ENCODE measurements around the gene RHOT2.
A peak's percentile ranks its signal among the peaks of the same experiment; 100 is the strongest.
"Not testable (repeated sequence)": the region's sequence is repeated elsewhere in the genome, so short reads cannot be mapped to it uniquely, and the experiment has no call there.

The RHOT2 gene

GRCh38 chr16:681746-682427 is 14.0 kb downstream of the RHOT2 start:
- DNase-seq (ENCODE audit: low read depth) = no peak

DNA sequence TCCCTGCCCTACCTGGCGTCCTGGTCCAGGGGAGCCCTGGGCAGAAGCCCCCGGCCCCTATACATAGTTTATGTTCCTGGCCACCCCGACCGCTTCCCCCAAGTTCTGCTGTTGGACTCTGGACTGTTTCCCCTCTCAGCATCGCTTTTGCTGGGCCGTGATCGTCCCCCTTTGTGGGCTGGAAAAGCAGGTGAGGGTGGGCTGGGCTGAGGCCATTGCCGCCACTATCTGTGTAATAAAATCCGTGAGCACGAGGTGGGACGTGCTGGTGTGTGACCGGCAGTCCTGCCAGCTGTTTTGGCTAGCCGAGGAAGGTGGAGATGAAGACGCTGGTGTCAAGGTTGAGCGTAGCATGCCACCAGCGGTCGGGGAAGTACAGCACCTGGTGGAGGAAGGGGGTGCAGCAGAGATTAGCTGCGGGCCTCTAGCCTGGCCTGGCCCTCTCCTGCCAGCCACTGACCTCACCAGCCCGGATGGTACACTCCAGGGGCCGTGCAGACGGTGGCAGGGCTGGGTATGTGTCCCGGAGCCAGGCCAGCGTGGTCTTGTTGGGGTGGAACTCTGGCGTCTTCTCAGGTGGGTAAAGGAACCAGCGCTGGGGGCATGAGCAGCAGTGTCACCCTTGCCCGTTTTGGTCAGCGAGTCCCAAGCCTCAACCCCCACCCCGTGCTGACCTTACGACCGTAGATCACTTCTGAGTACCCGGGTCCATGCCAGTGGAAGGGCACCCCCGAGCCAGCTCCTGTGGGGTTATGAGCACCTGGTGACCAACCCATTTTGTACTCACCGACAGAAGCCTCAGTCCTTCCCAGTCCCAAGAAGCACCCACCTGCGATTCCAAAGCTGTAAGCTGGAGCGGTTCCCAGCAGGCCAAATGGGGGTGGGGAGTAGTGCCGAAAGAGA is 14.8 kb downstream of the RHOT2 start:
- DNase-seq (ENCODE audit: low read depth) = no peak

DNA sequence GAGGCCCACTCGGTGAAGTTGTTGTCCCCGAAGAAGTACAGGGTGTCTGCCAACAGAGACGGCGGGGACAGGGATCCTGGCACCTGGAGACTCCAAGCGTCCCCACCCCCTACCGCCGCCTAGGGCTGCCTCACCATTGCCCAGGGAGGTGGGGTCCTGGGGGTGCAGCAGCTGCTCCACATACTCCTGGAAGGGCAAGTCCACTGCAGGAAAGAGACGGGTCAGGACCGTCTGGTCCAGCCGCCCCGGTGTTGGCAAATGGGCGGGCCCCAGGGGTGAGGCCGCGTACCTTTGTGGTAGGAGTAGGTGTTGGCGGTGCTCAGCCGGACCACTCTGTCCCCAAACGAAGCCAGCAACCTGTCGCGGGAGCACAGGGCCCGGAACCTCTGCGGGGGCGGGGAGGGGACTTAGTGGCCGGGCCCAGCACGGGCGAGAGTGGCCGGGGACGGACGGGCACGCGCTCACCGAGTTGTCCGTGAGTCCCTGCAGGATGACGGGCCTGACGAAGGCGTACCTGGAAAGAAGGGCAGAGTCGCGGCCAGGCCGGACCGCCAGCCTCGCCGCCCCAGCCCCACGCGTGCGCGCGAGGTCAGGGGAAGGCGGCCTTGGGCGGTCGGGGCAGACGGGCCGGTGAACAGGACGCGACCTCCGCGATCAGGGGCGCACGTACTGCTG is 15.6 kb downstream of the RHOT2 start:
- no peak for DNase-seq (ENCODE audit: low read depth)

- DNase-seq (ENCODE audit: low read depth) = peak; percentile 96
These were observed 16.3 kb downstream of the RHOT2 start, which contains the start of gene JMJD8 for GRCh38 chr16:684071-684794. JMJD8 (minus strand) TSS chr16:684334; CDS start chr16:684319, 15 bp downstream.

GRCh38 chr16:684961-685696 is 17.2 kb downstream of the RHOT2 start:
- no peak for DNase-seq (ENCODE audit: low read depth)

DNA sequence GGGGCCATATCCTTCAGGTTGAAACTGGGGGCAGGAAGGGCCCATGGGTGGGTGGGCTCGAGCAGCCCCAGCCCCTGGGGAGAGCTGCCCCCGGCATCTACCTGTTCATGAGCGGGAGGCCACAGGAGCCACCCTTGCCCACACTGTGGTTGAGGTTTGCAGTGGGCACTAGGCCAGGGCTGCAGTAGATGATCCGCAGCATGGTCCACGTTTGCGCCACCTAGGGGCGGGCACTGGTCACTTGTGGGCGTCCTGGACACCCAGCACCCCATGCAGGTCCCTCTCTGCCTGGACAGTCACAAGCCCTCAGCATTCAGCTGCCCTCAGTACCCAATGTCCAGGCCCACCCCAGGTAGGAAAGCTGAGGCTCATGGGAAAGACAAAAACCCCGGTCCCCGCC is 18.0 kb downstream of the RHOT2 start:
- DNase-seq (ENCODE audit: low read depth) = no peak

- no peak for DNase-seq (ENCODE audit: low read depth)
These were observed 18.7 kb downstream of the RHOT2 start for GRCh38 chr16:686459-687260.

DNA sequence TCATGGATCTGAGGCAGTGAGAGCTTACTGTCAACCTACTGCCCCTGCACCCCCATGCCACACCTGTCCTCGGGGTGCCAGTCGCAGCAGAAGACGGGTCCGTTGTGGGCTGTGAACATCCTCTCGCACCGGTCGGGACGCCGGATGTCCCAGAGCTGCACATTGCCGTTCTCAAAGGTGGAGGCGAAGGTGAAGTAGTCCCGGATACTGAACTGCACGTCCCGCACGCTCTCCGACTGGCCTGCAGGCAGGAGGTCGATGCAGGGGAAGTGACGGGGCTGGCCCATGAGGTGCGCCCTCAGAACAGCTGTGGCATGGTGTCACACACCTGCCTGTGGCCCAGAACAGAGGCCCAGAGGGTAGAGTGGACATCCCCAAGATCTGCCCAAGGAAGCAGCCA is 19.6 kb downstream of the RHOT2 start:
- DNase-seq (ENCODE audit: low read depth) = no peak

GRCh38 chr16:689175-689897 is 21.4 kb downstream of the RHOT2 start:
- DNase-seq (ENCODE audit: low read depth) = no peak

GRCh38 chr16:691242-691641 is 23.3 kb downstream of the RHOT2 start:
- not testable (repeated sequence) for DNase-seq (ENCODE audit: low read depth)

DNA sequence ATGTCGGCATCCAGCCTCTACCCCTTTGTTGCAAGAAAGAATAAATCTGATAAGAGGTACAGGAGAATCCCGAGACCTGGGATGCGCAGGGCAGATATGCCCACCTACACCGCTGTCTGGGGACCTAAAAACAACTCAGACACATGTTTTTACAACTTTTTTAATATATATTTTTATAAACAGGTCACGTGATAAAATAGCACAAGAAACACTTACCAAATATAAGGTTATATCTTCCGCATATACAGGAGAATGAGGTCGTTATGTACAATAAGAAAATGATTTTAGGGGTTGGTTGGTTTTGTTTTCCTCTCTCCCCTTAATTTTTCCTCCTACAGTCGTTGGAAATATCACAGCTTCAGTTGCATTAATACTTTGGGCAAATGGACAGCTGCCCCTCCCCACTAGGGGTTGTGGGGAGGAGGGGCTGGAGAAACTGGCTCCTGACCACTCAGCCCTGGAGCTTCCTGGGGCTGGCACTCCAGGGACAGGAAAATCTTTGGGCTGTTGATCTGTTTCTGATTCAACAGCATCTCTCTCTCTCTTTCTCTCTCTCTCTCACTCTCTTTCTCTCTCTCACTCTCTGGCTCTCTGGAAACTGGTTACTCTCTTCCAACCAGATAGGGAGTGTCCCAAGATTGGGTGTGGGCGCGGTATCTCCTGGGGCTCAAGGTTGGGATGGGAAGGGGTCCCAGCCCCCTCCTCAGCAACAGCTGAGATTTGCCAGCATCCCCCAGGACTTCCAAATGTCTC is 24.6 kb downstream of the RHOT2 start:
- DNase-seq (ENCODE audit: low read depth) = no peak

GRCh38 chr16:693364-693763 is 25.4 kb downstream of the RHOT2 start:
- no peak for DNase-seq (ENCODE audit: low read depth)

GRCh38 chr16:693766-694165 is 25.8 kb downstream of the RHOT2 start:
- DNase-seq (ENCODE audit: low read depth) = no peak

DNA sequence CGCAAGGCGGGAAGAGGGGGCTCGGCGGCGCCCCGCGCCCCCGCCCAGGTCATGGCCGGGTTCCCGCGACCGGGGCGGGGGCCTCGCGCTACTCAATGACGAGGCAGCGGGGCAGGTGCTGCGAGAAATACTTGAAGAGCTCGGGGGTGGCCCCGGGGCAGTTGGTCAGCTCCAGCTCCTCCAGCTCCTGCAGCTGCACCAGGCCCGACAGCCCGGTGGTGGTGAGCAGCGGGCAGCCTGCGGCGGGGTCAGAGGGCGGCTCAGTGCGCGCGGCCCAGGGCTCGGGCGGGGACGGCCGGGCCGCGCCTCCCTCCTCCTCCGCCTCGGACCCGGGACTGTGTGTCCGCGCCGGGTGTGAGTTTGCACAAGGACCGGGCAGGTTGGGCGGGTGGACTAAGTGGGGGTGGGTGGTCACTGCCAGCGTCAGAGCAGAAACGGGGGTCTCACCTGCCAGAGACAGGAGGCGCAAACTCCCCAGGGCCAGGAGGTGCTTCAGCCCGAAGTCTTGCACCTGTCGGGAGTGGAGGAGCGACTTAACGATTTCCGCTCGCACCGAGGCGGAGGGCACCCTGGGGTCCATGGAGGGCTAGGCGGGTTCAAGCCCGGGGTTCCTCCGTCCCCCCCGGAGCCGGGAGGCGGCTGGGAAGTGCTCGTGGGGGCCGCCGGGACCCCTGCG is 26.4 kb downstream of the RHOT2 start:
- no peak for DNase-seq (ENCODE audit: low read depth)

DNA sequence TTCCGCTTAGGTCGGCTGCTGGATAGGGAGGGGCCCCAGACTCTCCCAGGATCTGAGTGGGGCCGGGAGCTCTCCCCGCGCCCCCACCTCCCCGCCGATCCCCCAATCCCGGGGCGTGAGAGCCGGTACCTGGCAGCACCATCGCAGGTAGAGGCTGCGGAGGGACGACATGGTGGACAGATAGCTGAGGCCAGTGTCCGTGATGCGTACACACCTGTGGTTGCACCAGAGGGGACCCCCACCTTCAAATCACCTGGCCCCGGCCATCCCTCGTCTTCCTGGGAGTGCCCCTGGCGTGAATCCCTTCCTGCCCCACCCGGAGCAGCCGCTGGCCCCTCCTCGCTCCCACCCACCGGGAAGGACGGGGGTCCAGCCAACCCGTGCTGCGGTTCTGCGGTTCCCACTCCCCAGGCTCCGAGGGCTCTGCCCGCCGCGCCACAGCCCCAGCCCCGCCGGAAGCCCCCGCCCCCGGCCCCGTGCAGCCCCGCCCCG is 27.0 kb downstream of the RHOT2 start:
- DNase-seq (ENCODE audit: low read depth) = no peak

DNA sequence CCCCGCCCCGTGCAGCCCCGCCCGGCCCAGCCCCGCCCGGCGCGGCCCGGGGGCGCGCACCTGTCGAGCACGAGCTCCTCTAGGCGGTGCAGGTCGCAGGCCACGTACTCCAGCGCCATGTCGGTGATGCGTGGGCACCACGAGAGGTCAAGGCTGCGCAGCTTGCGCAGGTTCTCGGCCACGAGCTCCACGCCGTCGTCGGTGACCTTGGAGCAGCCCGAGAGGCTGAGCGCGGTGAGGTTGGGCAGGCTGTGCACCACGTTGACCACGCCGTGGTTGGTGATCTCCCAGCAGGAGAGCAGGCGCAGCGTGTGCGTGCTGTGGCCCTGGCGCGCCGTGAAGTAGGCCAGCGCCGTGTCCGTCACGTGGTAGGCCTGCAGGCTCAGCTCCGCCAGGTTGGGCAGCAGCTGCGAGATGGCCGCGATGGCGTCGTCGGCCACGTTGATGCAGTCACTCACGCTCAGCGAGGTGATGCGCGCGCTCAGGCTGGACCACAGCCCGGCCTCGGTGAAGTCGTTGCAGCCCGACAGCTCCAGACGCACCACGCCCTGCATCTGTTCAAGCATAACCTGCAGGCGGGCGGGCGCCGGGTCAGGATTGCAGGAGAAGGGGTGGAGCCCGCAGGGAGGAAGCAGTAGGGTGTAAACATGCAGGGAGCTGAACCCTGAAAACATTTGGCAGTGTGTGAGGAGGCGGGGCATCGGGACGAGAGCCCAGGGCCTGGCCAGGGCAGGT is 27.6 kb downstream of the RHOT2 start:
- peak; percentile 74 for DNase-seq (ENCODE audit: low read depth)

GRCh38 chr16:698911-699671 is 31.2 kb downstream of the RHOT2 start:
- DNase-seq (ENCODE audit: low read depth) = no peak
